ENCODE data around the gene GPR37L1. TPM values are rescaled to one million over a fixed set of nuclear protein-coding genes. Genes with fewer than 3 reads are reported as not detected.

Gene GPR37L1
- total and polyA plus RNA-seq, 2 of the 8 experiments (the other 6 are each of a cell fraction or from before 2014, with no cell fraction given) = 0.13 to 0.23 TPM

- H4K5ac ChIP-seq (ENCODE audit: insufficient read length, low read depth, low read length) = peak within 1 kb of the TSS; percentile 87
- H3K23ac ChIP-seq (ENCODE audit: insufficient read length) = no peak within 1 kb of the TSS
- peaks cover 3 to 34% of the 10 kb centered on the region in 2 experiments; a peak in 3 of 4 replicates for H3K79me2 ChIP-seq (ENCODE audit: control insufficient read depth in 1 of 2, insufficient read depth in 2 of 2, low read length in 2 of 2)
- H4K8ac ChIP-seq (ENCODE audit: extremely low read depth, insufficient read depth, low read length) = peak within 1 kb of the TSS; percentile 77
- peaks cover 8% of the 10 kb centered on the region for H3K79me1 ChIP-seq (ENCODE audit: low read depth, low read length)
- H3K27me3 ChIP-seq (replicated peaks in 1 of 4; ENCODE audit: control insufficient read depth in 3 of 4, extremely low read depth in 1 of 4, insufficient read depth in 3 of 4, low read length in 3 of 4) = peaks cover 0 to 7% (median 2%) of the 10 kb centered on the region in 4 experiments; a peak in 3 of 7 replicates
- peak within 1 kb of the TSS; percentile 84; the same call in 1 of the 2 replicates for H2AK5ac ChIP-seq (ENCODE audit: low read depth, low read length)
- FAIRE-seq (no peak), DNase-seq (ENCODE audit: low read depth in 1 of 2, low spot score in 2 of 2) (peak in 1 of 2 experiments; percentile 83)
- POLR2A ChIA-PET (ENCODE audit: partially characterized antibody) = interaction anchor here (0.6 to 3.0 kb wide), 5 partner anchors 8 to 48 kb away, joined by 3 to 14 read pairs (median 6); no protein-coding TSS in a partner anchor
- peaks cover 2 to 11% of the 10 kb centered on the region in 2 experiments for H4K20me1 ChIP-seq (replicated peaks in 1 of 2; ENCODE audit: control insufficient read depth in 1 of 2, insufficient read depth in 2 of 2, low read length in 2 of 2)
- H4K91ac ChIP-seq (replicated peaks; ENCODE audit: insufficient read length, low read length) = peak within 1 kb of the TSS; percentile 66
- CTCF ChIA-PET (ENCODE audit: partially characterized antibody) = interaction anchor here (0.6 to 6.1 kb wide), 4 partner anchors 9 to 827 kb away, joined by 3 to 50 read pairs (median 6); no protein-coding TSS in a partner anchor
- H2BK20ac ChIP-seq (ENCODE audit: low read length) = no peak within 1 kb of the TSS; the same call in 1 of the 2 replicates
- peak within 1 kb of the TSS; percentile 87; the same call in 1 of the 2 replicates for H2BK12ac ChIP-seq (ENCODE audit: low read depth, low read length)
- no peak within 1 kb of the TSS for H2BK120ac ChIP-seq (replicated peaks; ENCODE audit: low read depth, low read length)
- no peaks in the 10 kb centered on the region for H3K9me3 ChIP-seq (ENCODE audit: insufficient read depth in 2 of 2, low read depth in 1 of 2, low read length in 1 of 2)
- H3K14ac ChIP-seq (ENCODE audit: insufficient read length) = no peak within 1 kb of the TSS
- peak within 1 kb of the TSS; percentile 78 to 92 for H3K4me2 ChIP-seq (ENCODE audit: insufficient read depth in 1 of 2, low read depth in 2 of 2, low read length in 2 of 2)
- H3K27ac ChIP-seq (ENCODE audit: low read depth, low read length) = peak within 1 kb of the TSS; percentile 67; the same call in 1 of the 2 replicates
- peaks cover 13% of the 10 kb centered on the region for H3K23me2 ChIP-seq (ENCODE audit: low read depth, low read length)
- peak within 1 kb of the TSS; percentile 62 to 78 (median 72) for H3K4me3 ChIP-seq (ENCODE audit: extremely low read depth in 1 of 4, insufficient read depth in 2 of 4, low read depth in 3 of 4, low read length in 4 of 4)
- H2AFZ ChIP-seq (ENCODE audit: low read length) = peak within 1 kb of the TSS; percentile 37; the same call in 1 of the 2 replicates
- H3K18ac ChIP-seq (ENCODE audit: extremely low read depth, low read length) = peak within 1 kb of the TSS; percentile 96
- H2BK5ac ChIP-seq (ENCODE audit: low read depth, low read length) = peak within 1 kb of the TSS; percentile 81; the same call in 1 of the 2 replicates
- WGBS, 2 experiments (ENCODE audit: extremely low coverage in 1 of 2, insufficient coverage in 1 of 2, insufficient read length in 1 of 2, insufficient replicate concordance in 2 of 2, low coverage in 1 of 2, low lambda C conversion rate in 2 of 2, missing lambda C conversion rate in 1 of 2) = 1% methylated on average over 33 of the region's 82 CpGs; no CpG with 5 or more reads in 1 of the 2 experiments
- peaks cover 3 to 13% (median 9%) of the 10 kb centered on the region in 4 experiments; a peak in 6 of 7 replicates for H3K4me1 ChIP-seq (replicated peaks in 1 of 4; ENCODE audit: control insufficient read depth in 3 of 4, insufficient read depth in 4 of 4, low read length in 3 of 4)
- H3K4ac ChIP-seq (replicated peaks; ENCODE audit: insufficient read length, low read depth, low read length) = peak within 1 kb of the TSS; percentile 1
- peak within 1 kb of the TSS; percentile 78 for H3K56ac ChIP-seq (replicated peaks; ENCODE audit: insufficient read length, low read depth, low read length)
- peak within 1 kb of the TSS; percentile 62 to 89 (median 73) for H3K9ac ChIP-seq (replicated peaks in 1 of 4; ENCODE audit: extremely low read depth in 1 of 4, low read depth in 3 of 4, low read length in 3 of 4)
- peak within 1 kb of the TSS; percentile 7; the same call in 1 of the 2 replicates for H2BK15ac ChIP-seq (ENCODE audit: low read length)
- H3K36me3 ChIP-seq (ENCODE audit: control insufficient read depth in 2 of 4, insufficient read depth in 4 of 4, low read length in 3 of 4) = no peaks in the 10 kb centered on the region
- TF ChIP-seq KDM4A (IDR thresholded peaks at IDR 0.05; ENCODE audit: low read depth, low read length, severe bottlenecking) = peak; percentile 71
- TF ChIP-seq SIRT6 (IDR thresholded peaks at IDR 0.05; ENCODE audit: low read length) = no peak
- no peak for TF ChIP-seq TEAD4 (IDR thresholded peaks at IDR 0.05; ENCODE audit: low read depth, low read length)
- TF ChIP-seq CBX5 (IDR thresholded peaks at IDR 0.05; ENCODE audit: low read depth, low read length) = no peak
- peak; percentile 41 for TF ChIP-seq PHF8 (conservative IDR thresholded peaks at IDR 0.05; ENCODE audit: low read depth, low read length)
- TF ChIP-seq KDM1A (IDR thresholded peaks at IDR 0.05; ENCODE audit: borderline replicate concordance, low read length) = no peak
- TF ChIP-seq GABPA (IDR thresholded peaks at IDR 0.05; ENCODE audit: borderline replicate concordance, insufficient read depth, low read length) = no peak
- 0 out of 4 replicates have a peak, but pooled peaks of 1 of the 2 experiments have one; percentile 13 for TF ChIP-seq SIN3A (conservative IDR thresholded peaks at IDR 0.05 in 1 of 2, IDR thresholded peaks at IDR 0.05 in 1 of 2; ENCODE audit: low read depth in 1 of 2, low read length in 2 of 2)
- TF ChIP-seq YY1 (IDR thresholded peaks at IDR 0.05; ENCODE audit: low read depth, low read length) = 0 out of 2 replicates have a peak, but pooled peaks have one; percentile 7
- TF ChIP-seq CBX8 (IDR thresholded peaks at IDR 0.05; ENCODE audit: borderline replicate concordance, low read depth, low read length) = no peak
These were observed 21.8 kb downstream of the GPR37L1 start, which contains the start of gene ARL8A for GRCh38 chr1:202144402-202145067. TSS of gene ARL8A (minus strand) at chr1:202144737. CDS start at chr1:202144572, 165 bp downstream.
